ENCODE data around the gene TBCC. TPM values are rescaled to one million over a fixed set of nuclear protein-coding genes. Genes with fewer than 3 reads are reported as not detected.

TBCC gene
- total RNA-seq, 6 experiments from 2014 or later = 20.6 to 25.2 (median 22.5) TPM

DNA sequence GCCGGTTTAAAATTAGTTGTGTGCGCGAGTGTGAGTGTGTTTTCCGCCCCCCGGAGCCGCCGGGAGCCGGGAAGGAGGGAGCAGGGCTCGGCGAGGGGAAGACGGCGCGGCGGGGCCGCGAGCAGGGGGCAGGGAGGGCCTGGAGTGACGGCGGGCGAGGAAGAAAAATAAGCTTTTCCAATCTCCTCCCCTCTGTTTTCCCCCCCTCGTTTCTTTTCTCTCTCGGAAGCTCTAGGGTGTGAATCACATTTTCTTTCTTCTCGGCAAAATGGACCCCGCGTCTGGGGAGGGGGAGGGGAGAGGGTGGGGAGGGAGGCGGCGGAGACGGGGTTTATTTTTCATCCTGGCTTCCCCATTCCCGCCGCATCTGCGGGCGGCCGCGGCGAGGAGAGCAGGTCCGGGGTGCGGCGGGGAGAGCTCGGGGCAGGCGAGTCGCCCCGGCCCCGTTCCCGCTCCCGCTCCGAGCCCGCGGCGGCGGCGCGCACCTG, 36.8 kb upstream of the TBCC start:
- H3K4me1 Mint-ChIP-seq (ENCODE audit: low read depth) = peaks cover 34% of the 10 kb centered on the region
- DNase-seq = peak; percentile 86
- peaks cover 2% of the 10 kb centered on the region for H3K27me3 Mint-ChIP-seq (ENCODE audit: insufficient read depth)
- no peaks in the 10 kb centered on the region for H3K9me3 Mint-ChIP-seq
- peak overlapping the region; percentile 95 for H3K27ac Mint-ChIP-seq
- peaks cover 14% of the 10 kb centered on the region for H3K36me3 Mint-ChIP-seq (ENCODE audit: low read depth)
- TF ChIP-seq, protein P1, sequence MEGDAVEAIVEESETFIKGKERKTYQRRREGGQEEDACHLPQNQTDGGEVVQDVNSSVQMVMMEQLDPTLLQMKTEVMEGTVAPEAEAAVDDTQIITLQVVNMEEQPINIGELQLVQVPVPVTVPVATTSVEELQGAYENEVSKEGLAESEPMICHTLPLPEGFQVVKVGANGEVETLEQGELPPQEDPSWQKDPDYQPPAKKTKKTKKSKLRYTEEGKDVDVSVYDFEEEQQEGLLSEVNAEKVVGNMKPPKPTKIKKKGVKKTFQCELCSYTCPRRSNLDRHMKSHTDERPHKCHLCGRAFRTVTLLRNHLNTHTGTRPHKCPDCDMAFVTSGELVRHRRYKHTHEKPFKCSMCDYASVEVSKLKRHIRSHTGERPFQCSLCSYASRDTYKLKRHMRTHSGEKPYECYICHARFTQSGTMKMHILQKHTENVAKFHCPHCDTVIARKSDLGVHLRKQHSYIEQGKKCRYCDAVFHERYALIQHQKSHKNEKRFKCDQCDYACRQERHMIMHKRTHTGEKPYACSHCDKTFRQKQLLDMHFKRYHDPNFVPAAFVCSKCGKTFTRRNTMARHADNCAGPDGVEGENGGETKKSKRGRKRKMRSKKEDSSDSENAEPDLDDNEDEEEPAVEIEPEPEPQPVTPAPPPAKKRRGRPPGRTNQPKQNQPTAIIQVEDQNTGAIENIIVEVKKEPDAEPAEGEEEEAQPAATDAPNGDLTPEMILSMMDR (IDR thresholded peaks at IDR 0.05) = no peak
- peak overlapping the region; percentile 88 for H3K4me3 Mint-ChIP-seq

DNA sequence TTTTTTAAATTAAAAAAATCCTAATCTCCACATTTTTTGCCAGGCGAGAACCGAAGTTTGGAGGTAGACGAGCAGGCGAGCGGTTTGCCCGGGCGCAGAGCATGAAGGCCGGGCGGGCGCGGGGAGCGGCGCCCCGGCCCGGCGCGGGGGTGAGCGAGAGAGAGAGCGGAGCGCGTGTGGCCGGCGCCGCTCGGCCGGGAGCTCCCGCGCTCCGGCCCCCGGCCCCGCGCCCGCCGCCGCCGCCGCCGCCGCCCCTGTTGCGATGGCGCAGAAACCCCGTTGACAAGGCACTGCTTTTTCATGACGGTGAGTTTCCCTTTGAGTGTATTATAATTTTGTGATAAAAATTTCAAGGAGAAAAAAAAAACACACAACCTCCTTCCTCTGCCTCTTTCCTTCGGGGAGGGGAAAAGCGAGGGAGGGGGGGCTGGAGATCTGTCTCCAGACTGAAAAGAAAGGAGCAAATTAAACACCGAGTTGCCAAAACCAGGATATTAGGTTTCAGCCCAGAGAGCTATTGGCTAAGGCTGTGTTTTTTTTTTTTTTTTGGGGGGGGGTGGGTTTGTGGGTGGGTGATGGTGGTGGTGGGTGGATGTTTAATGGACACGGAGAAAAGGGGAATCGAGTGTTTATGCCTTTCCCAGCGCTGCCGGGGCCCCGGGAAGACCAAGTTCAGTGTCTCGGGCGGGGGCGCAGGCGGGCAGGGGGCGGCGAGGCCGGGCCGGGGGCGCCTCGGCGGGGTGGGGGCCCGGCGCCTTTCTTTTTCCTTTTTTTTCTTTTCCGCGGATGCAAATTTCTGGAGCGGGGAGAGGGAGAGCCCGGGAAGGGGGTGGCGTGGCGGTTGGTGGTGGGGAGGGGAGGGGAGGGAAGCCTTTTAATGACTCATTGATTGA, 36.1 kb upstream of the TBCC start, which contains the start of gene BICRAL:
BICRAL (plus strand) TSS at position 257 of the 893 bp plus-strand sequence. CDS start 39,971 bp downstream, outside the sequence.
- Mint-ChIP-seq H3K9me3 (no peaks in the 10 kb centered on the region), H3K4me3 (peak within 1 kb of the TSS; percentile 88), H3K27ac (peak within 1 kb of the TSS; percentile 95), H3K27me3 (ENCODE audit: insufficient read depth) (peaks cover 2% of the 10 kb centered on the region), H3K36me3 (ENCODE audit: low read depth) (peaks cover 14% of the 10 kb centered on the region), H3K4me1 (ENCODE audit: low read depth) (peaks cover 41% of the 10 kb centered on the region)
- peak; percentile 73 for DNase-seq
- TF ChIP-seq, protein P1 (IDR thresholded peaks at IDR 0.05) = no peak

DNA sequence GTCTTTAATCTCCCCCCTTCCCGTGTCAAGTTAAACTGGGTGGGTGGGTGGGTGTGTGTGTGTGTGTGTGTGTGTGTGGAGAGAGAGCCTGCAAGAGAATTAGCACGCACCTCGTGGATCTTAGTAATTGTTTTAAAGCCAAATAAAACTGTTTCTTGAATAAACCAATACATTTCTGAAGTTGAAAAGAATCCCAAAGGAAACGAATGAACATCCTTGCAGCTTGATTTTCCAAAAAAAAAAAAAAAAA, 35.6 kb upstream of the TBCC start:
- peaks cover 46% of the 10 kb centered on the region for H3K4me1 Mint-ChIP-seq (ENCODE audit: low read depth)
- H3K27ac Mint-ChIP-seq = peak overlapping the region; percentile 95
- peaks cover 14% of the 10 kb centered on the region for H3K36me3 Mint-ChIP-seq (ENCODE audit: low read depth)

DNA sequence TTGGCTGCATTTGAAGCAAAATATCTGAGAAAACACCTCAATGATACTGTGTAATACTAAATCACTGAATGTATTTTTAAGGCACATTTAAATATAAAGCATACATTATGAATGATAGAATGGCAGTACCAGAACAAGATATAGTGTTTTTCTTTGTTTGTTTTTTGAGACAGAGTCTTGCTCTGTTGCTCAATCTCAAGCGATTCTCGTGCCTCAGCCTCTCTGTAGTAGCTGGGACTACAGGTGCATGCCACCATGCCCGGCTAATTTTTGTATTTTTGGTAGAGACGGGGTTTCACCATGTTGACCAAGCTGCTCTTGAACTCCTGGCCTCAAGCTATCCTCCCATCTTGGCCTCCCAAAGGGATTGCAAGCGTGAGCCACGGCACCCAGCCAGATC, 33.6 kb upstream of the TBCC start:
- TF ChIP-seq, protein P1 (IDR thresholded peaks at IDR 0.05) = no peak
- Mint-ChIP-seq H3K27ac (no peak overlapping the region), H3K36me3 (ENCODE audit: low read depth) (peaks cover 9% of the 10 kb centered on the region), H3K27me3 (ENCODE audit: insufficient read depth) (peaks cover 2% of the 10 kb centered on the region), H3K4me1 (ENCODE audit: low read depth) (peaks cover 48% of the 10 kb centered on the region), H3K9me3 (no peaks in the 10 kb centered on the region), H3K4me3 (no peak overlapping the region)
- no peak for DNase-seq

More for the DNA sequence above, 35.6 kb upstream of the TBCC start:
- no peak for DNase-seq
- H3K9me3 Mint-ChIP-seq = no peaks in the 10 kb centered on the region
- peak overlapping the region; percentile 88 for H3K4me3 Mint-ChIP-seq
- H3K27me3 Mint-ChIP-seq (ENCODE audit: insufficient read depth) = peaks cover 2% of the 10 kb centered on the region
- TF ChIP-seq, protein P1 (IDR thresholded peaks at IDR 0.05) = no peak

DNA sequence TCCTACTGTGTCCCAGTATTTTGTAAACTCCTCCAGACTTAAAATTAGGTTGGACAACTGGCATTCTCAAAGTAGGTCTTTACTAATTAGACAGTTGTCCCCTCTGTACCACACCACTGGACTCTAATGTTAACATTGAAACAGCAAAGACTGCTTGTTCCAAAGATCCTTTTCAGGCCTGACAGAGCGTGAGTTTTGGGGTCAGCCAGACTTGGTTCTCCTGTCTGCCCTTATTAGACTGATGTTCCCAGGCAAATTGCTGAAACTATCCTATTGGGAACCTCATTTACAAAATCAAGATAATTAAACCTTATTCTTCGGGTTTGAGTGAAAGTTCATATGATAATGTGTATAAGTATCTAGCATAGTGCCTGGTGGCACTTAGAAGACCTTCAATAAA, 32.2 kb upstream of the TBCC start:
- Mint-ChIP-seq H3K4me3 (no peak overlapping the region), H3K9me3 (no peaks in the 10 kb centered on the region)

More for the DNA sequence above, 32.2 kb upstream of the TBCC start:
- TF ChIP-seq, protein P1 (IDR thresholded peaks at IDR 0.05) = no peak
- no peaks in the 10 kb centered on the region for H3K36me3 Mint-ChIP-seq (ENCODE audit: low read depth)
- H3K4me1 Mint-ChIP-seq (ENCODE audit: low read depth) = peaks cover 56% of the 10 kb centered on the region
- no peak for DNase-seq
- H3K27ac Mint-ChIP-seq = no peak overlapping the region
- H3K27me3 Mint-ChIP-seq (ENCODE audit: insufficient read depth) = peaks cover 2% of the 10 kb centered on the region

Data from HFFc6 (cell line).